Vagina (tissue), 2 donors: ENCODE data around the gene ASPDH.
"Not testable (repeated sequence)": the region's sequence is repeated elsewhere in the genome, so short reads cannot be mapped to it uniquely, and the experiment has no call there.

Experiments used
- POLR2A ChIP-seq, 2 donors: fragments of 450-650 bp; IDR thresholded peaks; one replicate each; pipeline ENCODE4 v1.6.1; 2017; ENCODE audit warnings: antibody characterized with exemption in 2 of 2, mild to moderate bottlenecking in 2 of 2, moderate library complexity in 2 of 2
- POLR2AphosphoS5 ChIP-seq, 2 donors: sonication (generic); formaldehyde crosslinking; IDR thresholded peaks; one replicate each; pipeline ENCODE4 v1.9.0; 2017; ENCODE audit warnings: antibody characterized with exemption in 2 of 2, mild to moderate bottlenecking in 2 of 2, low read depth in 1 of 2; ENCODE audit not compliant: insufficient read depth in 1 of 2
- TF ChIP-seq, protein P1 (sequence below), 3 experiments: fragments of 450-650 bp in 2 of 3; fragments of 200-600 bp in 1 of 3; sonication (generic) in 1 of 3; IDR thresholded peaks; one replicate each; pipeline ENCODE4 v1.5.1; 2017 to 2019; ENCODE audit warnings: antibody characterized with exemption in 3 of 3, mild to moderate bottlenecking in 2 of 3, moderate library complexity in 2 of 3

DNA sequence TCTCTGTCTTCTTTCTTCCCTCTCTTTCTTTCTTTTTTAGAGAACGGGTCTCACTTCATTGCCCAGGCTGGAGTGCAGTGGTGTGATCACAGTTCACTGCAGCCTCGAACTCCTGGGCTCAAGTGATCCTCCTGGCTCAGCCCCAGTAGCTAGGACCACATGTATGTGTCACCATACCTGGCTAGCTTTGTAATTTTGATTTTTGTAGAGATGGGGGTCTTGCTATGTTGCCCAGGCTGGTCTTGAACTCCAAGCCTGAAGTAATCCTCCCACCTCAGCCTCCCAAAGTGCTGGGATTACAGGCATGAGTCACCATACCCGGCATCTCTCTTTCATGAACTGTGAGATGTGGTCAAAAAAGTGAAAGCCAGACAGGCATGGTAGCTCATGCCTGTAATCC is 40.4 kb downstream of the ASPDH start:
- TF ChIP-seq POLR2A (IDR thresholded peaks at IDR 0.05); POLR2AphosphoS5 (IDR thresholded peaks at IDR 0.05; ENCODE audit: insufficient read depth in 1 of 2, low read depth in 1 of 2): not testable (repeated sequence)
- TF ChIP-seq, protein P1, sequence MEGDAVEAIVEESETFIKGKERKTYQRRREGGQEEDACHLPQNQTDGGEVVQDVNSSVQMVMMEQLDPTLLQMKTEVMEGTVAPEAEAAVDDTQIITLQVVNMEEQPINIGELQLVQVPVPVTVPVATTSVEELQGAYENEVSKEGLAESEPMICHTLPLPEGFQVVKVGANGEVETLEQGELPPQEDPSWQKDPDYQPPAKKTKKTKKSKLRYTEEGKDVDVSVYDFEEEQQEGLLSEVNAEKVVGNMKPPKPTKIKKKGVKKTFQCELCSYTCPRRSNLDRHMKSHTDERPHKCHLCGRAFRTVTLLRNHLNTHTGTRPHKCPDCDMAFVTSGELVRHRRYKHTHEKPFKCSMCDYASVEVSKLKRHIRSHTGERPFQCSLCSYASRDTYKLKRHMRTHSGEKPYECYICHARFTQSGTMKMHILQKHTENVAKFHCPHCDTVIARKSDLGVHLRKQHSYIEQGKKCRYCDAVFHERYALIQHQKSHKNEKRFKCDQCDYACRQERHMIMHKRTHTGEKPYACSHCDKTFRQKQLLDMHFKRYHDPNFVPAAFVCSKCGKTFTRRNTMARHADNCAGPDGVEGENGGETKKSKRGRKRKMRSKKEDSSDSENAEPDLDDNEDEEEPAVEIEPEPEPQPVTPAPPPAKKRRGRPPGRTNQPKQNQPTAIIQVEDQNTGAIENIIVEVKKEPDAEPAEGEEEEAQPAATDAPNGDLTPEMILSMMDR (IDR thresholded peaks at IDR 0.05), result not testable (repeated sequence)
